ENCODE results near the gene UQCRC1. TPM values are rescaled to one million over a fixed set of nuclear protein-coding genes. Genes with fewer than 3 reads are reported as not detected.
A peak's percentile ranks its signal among the peaks of the same experiment; 100 is the strongest.

Gene UQCRC1
- total RNA-seq, 1 donor, result 405 TPM

- no peak for DNase-seq (ENCODE audit: low read depth)
- H3K4me3 ChIP-seq (ENCODE audit: low read depth, low read length), result no peak overlapping the region
- TF ChIP-seq CTCF (IDR thresholded peaks at IDR 0.05; ENCODE audit: insufficient read depth, low read depth, low read length), result no peak
Observed at GRCh38 chr3:48564667-48565066, 44.8 kb downstream of the UQCRC1 start.

- no peak overlapping the region for H3K4me3 ChIP-seq (ENCODE audit: low read depth, low read length)
- DNase-seq (ENCODE audit: low read depth), result peak; percentile 62
- TF ChIP-seq CTCF (IDR thresholded peaks at IDR 0.05; ENCODE audit: insufficient read depth, low read depth, low read length), result no peak
Observed at GRCh38 chr3:48564022-48564421, 45.4 kb downstream of the UQCRC1 start.

- DNase-seq (ENCODE audit: low read depth), result peak; percentile 18
- peak; percentile 8 for TF ChIP-seq CTCF (IDR thresholded peaks at IDR 0.05; ENCODE audit: insufficient read depth, low read depth, low read length)
- H3K4me3 ChIP-seq (ENCODE audit: low read depth, low read length), result no peak within 1 kb of the TSS
Observed at GRCh38 chr3:48563382-48563918, 46.0 kb downstream of the UQCRC1 start, which contains the start of gene UCN2. Gene UCN2, minus strand, starts transcription at chr3:48563781. Its CDS starts 657 bp downstream, at chr3:48563124.

GRCh38 chr3:48562367-48563095 is 46.9 kb downstream of the UQCRC1 start:
- no peak for TF ChIP-seq CTCF (IDR thresholded peaks at IDR 0.05; ENCODE audit: insufficient read depth, low read depth, low read length)
- DNase-seq (ENCODE audit: low read depth), result no peak
- H3K4me3 ChIP-seq (ENCODE audit: low read depth, low read length), result no peak overlapping the region

- H3K4me3 ChIP-seq (ENCODE audit: low read depth, low read length), result peak overlapping the region; percentile 30
- DNase-seq (ENCODE audit: low read depth), result peak; percentile 65
- TF ChIP-seq CTCF (IDR thresholded peaks at IDR 0.05; ENCODE audit: insufficient read depth, low read depth, low read length), result peak; percentile 55
Observed at GRCh38 chr3:48561045-48561736, 48.3 kb downstream of the UQCRC1 start.

GRCh38 chr3:48560648-48561018 is 48.8 kb downstream of the UQCRC1 start:
- TF ChIP-seq CTCF (IDR thresholded peaks at IDR 0.05; ENCODE audit: insufficient read depth, low read depth, low read length), result no peak
- peak overlapping the region; percentile 30 for H3K4me3 ChIP-seq (ENCODE audit: low read depth, low read length)
- no peak for DNase-seq (ENCODE audit: low read depth)
